HG02885 (cell line): ENCODE results near the gene AFG1L.
A peak's percentile ranks its signal among the peaks of the same experiment; 100 is the strongest.
"Not testable (repeated sequence)": the region's sequence is repeated elsewhere in the genome, so short reads cannot be mapped to it uniquely, and the experiment has no call there.

Experiments used
- ATAC-seq: cut with Tn5 transposase; IDR thresholded peaks from one replicate; pipeline ENCODE4 v1.9.1; 2021; ENCODE audit warnings: mild to moderate bottlenecking; ENCODE audit not compliant: unreplicated experiment, poor library complexity

AFG1L gene

GRCh38 chr6:108497883-108498282 is 203.0 kb downstream of the AFG1L start:
- ATAC-seq = peak; percentile 56

- ATAC-seq = no peak
Measured at GRCh38 chr6:108501559-108501958, 206.7 kb downstream of the AFG1L start.

- ATAC-seq = no peak
Measured at GRCh38 chr6:108502832-108503231, 208.0 kb downstream of the AFG1L start.

- ATAC-seq = no peak
Measured at GRCh38 chr6:108507316-108507715, 212.5 kb downstream of the AFG1L start.

GRCh38 chr6:108510461-108511319 is 215.8 kb downstream of the AFG1L start:
- ATAC-seq = no peak

GRCh38 chr6:108518714-108519576 is 224.1 kb downstream of the AFG1L start:
- ATAC-seq = no peak

GRCh38 chr6:108521616-108522107 is 226.8 kb downstream of the AFG1L start:
- no peak for ATAC-seq

- no peak for ATAC-seq
Measured at GRCh38 chr6:108523697-108524096, 228.8 kb downstream of the AFG1L start.

GRCh38 chr6:108524528-108525248 is 229.8 kb downstream of the AFG1L start:
- no peak for ATAC-seq

GRCh38 chr6:108526739-108527174 is 231.9 kb downstream of the AFG1L start:
- no peak for ATAC-seq

- no peak for ATAC-seq
Measured at GRCh38 chr6:108528878-108529277, 234.0 kb downstream of the AFG1L start.

GRCh38 chr6:108531332-108531731 is 236.5 kb downstream of the AFG1L start:
- ATAC-seq = no peak

- ATAC-seq = no peak
Measured at GRCh38 chr6:108535114-108535742, 240.4 kb downstream of the AFG1L start.

- ATAC-seq = not testable (repeated sequence)
Measured at GRCh38 chr6:108535920-108536535, 241.2 kb downstream of the AFG1L start.

GRCh38 chr6:108541843-108542759 is 247.2 kb downstream of the AFG1L start:
- no peak for ATAC-seq

- no peak for ATAC-seq
Measured at GRCh38 chr6:108543175-108543940, 248.5 kb downstream of the AFG1L start.

- no peak for ATAC-seq
Measured at GRCh38 chr6:108544606-108545005, 249.8 kb downstream of the AFG1L start.
